ENCODE measurements around the gene NT5DC3.

- TF ChIP-seq CTCF (conservative IDR thresholded peaks at IDR 0.05 in 1 of 2, IDR thresholded peaks at IDR 0.05 in 1 of 2; ENCODE audit: extremely low read depth in 1 of 2, insufficient read depth in 1 of 2, low read depth in 1 of 2, low read length in 2 of 2) = no peak
- TF ChIP-seq EZH2 (IDR thresholded peaks at IDR 0.05; ENCODE audit: borderline replicate concordance, low read length) = no peak
These were observed 35.2 kb downstream of the NT5DC3 start for GRCh38 chr12:103805655-103806360.

Data from mammary epithelial cell (primary cell).